ENCODE data around the gene SLC26A1. TPM values are rescaled to one million over a fixed set of nuclear protein-coding genes. Genes with fewer than 3 reads are reported as not detected.

The SLC26A1 gene
- total RNA-seq, 2 experiments from 2014 or later = not detected

- no peak for DNase-seq
- H3K4me1 Mint-ChIP-seq (ENCODE audit: low read depth) = peaks cover 7% of the 10 kb centered on the region
- POLR2A ChIA-PET = no interaction called here
Observed at GRCh38 chr4:1023895-1024740, 30.9 kb upstream of the SLC26A1 start.

GRCh38 chr4:1023075-1023640 lies 30.0 kb upstream of the SLC26A1 start:
- ChIA-PET CTCF (no interaction called here), POLR2A (no interaction called here)
- Mint-ChIP-seq H3K27me3 (no peaks in the 10 kb centered on the region), H3K9me3 (no peaks in the 10 kb centered on the region), H3K36me3 (peaks cover 4% of the 10 kb centered on the region), H3K4me1 (ENCODE audit: low read depth) (peaks cover 7% of the 10 kb centered on the region), H3K27ac (no peak overlapping the region), H3K4me3 (no peak overlapping the region)
- intact Hi-C loops (cut with micrococcal nuclease) = no loop called here
- DNase-seq = no peak

More at GRCh38 chr4:1023895-1024740, 30.9 kb upstream of the SLC26A1 start:
- Mint-ChIP-seq H3K27ac (no peak overlapping the region), H3K36me3 (peaks cover 4% of the 10 kb centered on the region), H3K4me3 (no peak overlapping the region), H3K27me3 (no peaks in the 10 kb centered on the region), H3K9me3 (no peaks in the 10 kb centered on the region)
- intact Hi-C loops (cut with micrococcal nuclease) = no loop called here
- CTCF ChIA-PET = no interaction called here

GRCh38 chr4:1022739-1023066 lies 29.5 kb upstream of the SLC26A1 start:
- Mint-ChIP-seq H3K27ac (no peak overlapping the region), H3K4me1 (ENCODE audit: low read depth) (peaks cover 7% of the 10 kb centered on the region), H3K36me3 (peaks cover 4% of the 10 kb centered on the region), H3K4me3 (no peak overlapping the region), H3K9me3 (no peaks in the 10 kb centered on the region), H3K27me3 (no peaks in the 10 kb centered on the region)
- POLR2A ChIA-PET = no interaction called here
- CTCF ChIA-PET = no interaction called here
- DNase-seq = no peak
- intact Hi-C loops (cut with micrococcal nuclease) = no loop called here

GRCh38 chr4:1022051-1022738 lies 29.0 kb upstream of the SLC26A1 start:
- H3K4me1 Mint-ChIP-seq (ENCODE audit: low read depth) = peaks cover 7% of the 10 kb centered on the region
- H3K36me3 Mint-ChIP-seq = peaks cover 4% of the 10 kb centered on the region
- DNase-seq = no peak
- ChIA-PET POLR2A (no interaction called here), CTCF (no interaction called here)
- no peak overlapping the region for H3K27ac Mint-ChIP-seq
- H3K4me3 Mint-ChIP-seq = no peak overlapping the region
- intact Hi-C loops (cut with micrococcal nuclease) = no loop called here
- H3K9me3 Mint-ChIP-seq = no peaks in the 10 kb centered on the region
- no peaks in the 10 kb centered on the region for H3K27me3 Mint-ChIP-seq

GRCh38 chr4:1021386-1022050 lies 28.3 kb upstream of the SLC26A1 start:
- no peaks in the 10 kb centered on the region for H3K27me3 Mint-ChIP-seq
- intact Hi-C loops (cut with micrococcal nuclease) = no loop called here
- DNase-seq = no peak
- H3K9me3 Mint-ChIP-seq = no peaks in the 10 kb centered on the region
- peaks cover 7% of the 10 kb centered on the region for H3K4me1 Mint-ChIP-seq (ENCODE audit: low read depth)
- no peak overlapping the region for H3K27ac Mint-ChIP-seq
- ChIA-PET POLR2A (no interaction called here), CTCF (no interaction called here)
- no peak overlapping the region for H3K4me3 Mint-ChIP-seq
- peaks cover 4% of the 10 kb centered on the region for H3K36me3 Mint-ChIP-seq

- H3K36me3 Mint-ChIP-seq = no peaks in the 10 kb centered on the region
- ChIA-PET CTCF (no interaction called here), POLR2A (no interaction called here)
- H3K27ac Mint-ChIP-seq = no peak overlapping the region
- H3K27me3 Mint-ChIP-seq = no peaks in the 10 kb centered on the region
- H3K4me1 Mint-ChIP-seq (ENCODE audit: low read depth) = no peaks in the 10 kb centered on the region
- intact Hi-C loops (cut with micrococcal nuclease) = no loop called here
- H3K4me3 Mint-ChIP-seq = no peak overlapping the region
- DNase-seq = no peak
- H3K9me3 Mint-ChIP-seq = no peaks in the 10 kb centered on the region
Observed at GRCh38 chr4:1019729-1020470, 26.7 kb upstream of the SLC26A1 start.

- POLR2A ChIA-PET = no interaction called here
- DNase-seq = no peak
- H3K4me1 Mint-ChIP-seq (ENCODE audit: low read depth) = no peaks in the 10 kb centered on the region
- no peak overlapping the region for H3K4me3 Mint-ChIP-seq
- H3K27ac Mint-ChIP-seq = no peak overlapping the region
- no peaks in the 10 kb centered on the region for H3K9me3 Mint-ChIP-seq
- intact Hi-C loops (cut with micrococcal nuclease) = no loop called here
- no peaks in the 10 kb centered on the region for H3K36me3 Mint-ChIP-seq
- CTCF ChIA-PET = no interaction called here
- no peaks in the 10 kb centered on the region for H3K27me3 Mint-ChIP-seq
Observed at GRCh38 chr4:1019320-1019719, 26.1 kb upstream of the SLC26A1 start.

GRCh38 chr4:1018147-1019020 lies 25.2 kb upstream of the SLC26A1 start:
- Mint-ChIP-seq H3K27ac (no peak overlapping the region), H3K4me1 (ENCODE audit: low read depth) (no peaks in the 10 kb centered on the region), H3K36me3 (no peaks in the 10 kb centered on the region), H3K4me3 (no peak overlapping the region), H3K9me3 (no peaks in the 10 kb centered on the region), H3K27me3 (no peaks in the 10 kb centered on the region)
- intact Hi-C loops (cut with micrococcal nuclease) = no loop called here
- POLR2A ChIA-PET = no interaction called here
- CTCF ChIA-PET = no interaction called here
- DNase-seq = no peak

GRCh38 chr4:1017706-1018105 lies 24.5 kb upstream of the SLC26A1 start:
- no peak for DNase-seq
- POLR2A ChIA-PET = no interaction called here
- Mint-ChIP-seq H3K4me3 (no peak overlapping the region), H3K36me3 (no peaks in the 10 kb centered on the region), H3K27me3 (no peaks in the 10 kb centered on the region), H3K4me1 (ENCODE audit: low read depth) (no peaks in the 10 kb centered on the region), H3K27ac (no peak overlapping the region), H3K9me3 (no peaks in the 10 kb centered on the region)
- CTCF ChIA-PET = no interaction called here
- intact Hi-C loops (cut with micrococcal nuclease) = no loop called here

- H3K27me3 Mint-ChIP-seq = no peaks in the 10 kb centered on the region
- ChIA-PET POLR2A (no interaction called here), CTCF (no interaction called here)
- H3K27ac Mint-ChIP-seq = no peak overlapping the region
- DNase-seq = no peak
- no peaks in the 10 kb centered on the region for H3K9me3 Mint-ChIP-seq
- no peak overlapping the region for H3K4me3 Mint-ChIP-seq
- intact Hi-C loops (cut with micrococcal nuclease) = no loop called here
- H3K4me1 Mint-ChIP-seq (ENCODE audit: low read depth) = no peaks in the 10 kb centered on the region
- H3K36me3 Mint-ChIP-seq = no peaks in the 10 kb centered on the region
Observed at GRCh38 chr4:1017211-1017610, 24.0 kb upstream of the SLC26A1 start.

GRCh38 chr4:1015746-1016145 lies 22.5 kb upstream of the SLC26A1 start:
- H3K4me1 Mint-ChIP-seq (ENCODE audit: low read depth) = peaks cover under 1% of the 10 kb centered on the region
- H3K27ac Mint-ChIP-seq = no peak overlapping the region
- ChIA-PET POLR2A (no interaction called here), CTCF (no interaction called here)
- H3K36me3 Mint-ChIP-seq = no peaks in the 10 kb centered on the region
- DNase-seq = no peak
- no peaks in the 10 kb centered on the region for H3K9me3 Mint-ChIP-seq
- H3K27me3 Mint-ChIP-seq = no peaks in the 10 kb centered on the region
- intact Hi-C loops (cut with micrococcal nuclease) = no loop called here
- no peak overlapping the region for H3K4me3 Mint-ChIP-seq

Measured in activated CD4-positive, alpha-beta memory T cell treated with anti-CD3 and anti-CD28 coated beads for 36 hours (primary cell).